HepG2 (cell line): ENCODE measurements around the gene ID3. TPM values are rescaled to one million over a fixed set of nuclear protein-coding genes. Genes with fewer than 3 reads are reported as not detected.

Source experiments
- ARID5B ChIP-seq: IDR thresholded peaks from 2 replicates; pipeline ENCODE4 v1.4.0; 2020; ENCODE audit warnings: mild to moderate bottlenecking, missing genetic modification reagents
- ASH2L ChIP-seq: fragments of 300-600, 200-600 bp; sonication (generic); IDR thresholded peaks from 2 replicates; pipeline ENCODE4 v1.7.0; 2017; ENCODE audit warnings: low read depth, mild to moderate bottlenecking, moderate library complexity, mixed read lengths, low read length; ENCODE audit not compliant: insufficient read length
- HOXD1 ChIP-seq: sonication (generic); formaldehyde crosslinking; IDR thresholded peaks from 2 replicates; pipeline ENCODE4 v1.5.0; 2020; ENCODE audit warnings: missing genetic modification reagents
- MAFF ChIP-seq: IDR thresholded peaks from 2 replicates; pipeline ENCODE4 v1.6.1; 2011; ENCODE audit warnings: low read depth, low read length, improper control_type of control experiment
- MIER3 ChIP-seq: IDR thresholded peaks from 2 replicates; pipeline ENCODE4 v1.6.1; 2016; ENCODE audit warnings: missing compliant biosample characterization, borderline replicate concordance
- RERE ChIP-seq: IDR thresholded peaks from 2 replicates; pipeline ENCODE4 v1.6.1; 2016; ENCODE audit warnings: low read depth, missing genetic modification reagents, missing compliant biosample characterization
- SUZ12 ChIP-seq: fragments of 150-350 bp; IDR thresholded peaks from 2 replicates; pipeline ENCODE4 v1.6.1; 2014; ENCODE audit warnings: low read depth, low read length
- ZBTB37 ChIP-seq: sonication (generic); formaldehyde crosslinking; IDR thresholded peaks from 2 replicates; pipeline ENCODE4 v1.4.0; 2020; ENCODE audit warnings: mild to moderate bottlenecking, missing genetic modification reagents
- ZFP36L2 ChIP-seq: sonication (generic); formaldehyde crosslinking; IDR thresholded peaks from 2 replicates; pipeline ENCODE4 v1.4.0; 2020; ENCODE audit warnings: missing genetic modification reagents
- ZHX1 ChIP-seq: sonication (generic); formaldehyde crosslinking; IDR thresholded peaks from 2 replicates; pipeline ENCODE4 v1.8.1; 2022; ENCODE audit warnings: low read depth, mild to moderate bottlenecking, missing genetic modification reagents
- ZMYM3 ChIP-seq: sonication (generic); formaldehyde crosslinking; IDR thresholded peaks from 2 replicates; pipeline ENCODE4 v1.5.1; 2020; ENCODE audit warnings: mild to moderate bottlenecking, missing genetic modification reagents
- ZNF329 ChIP-seq: sonication (generic); formaldehyde crosslinking; IDR thresholded peaks from 2 replicates; pipeline ENCODE4 v1.9.0; 2021; ENCODE audit warnings: low read depth, mild to moderate bottlenecking, missing genetic modification reagents
- ZNF720 ChIP-seq: sonication (generic); formaldehyde crosslinking; IDR thresholded peaks from 2 replicates; pipeline ENCODE4 v1.4.0; 2020; ENCODE audit warnings: missing genetic modification reagents
- ZNF740 ChIP-seq: sonication (generic); formaldehyde crosslinking; IDR thresholded peaks from 2 replicates; pipeline ENCODE4 v1.4.0; 2020; ENCODE audit warnings: missing genetic modification reagents
- ZNF83 ChIP-seq: sonication (generic); formaldehyde crosslinking; IDR thresholded peaks from 2 replicates; pipeline ENCODE4 v1.4.0; 2020; ENCODE audit warnings: missing genetic modification reagents, mild to moderate bottlenecking, borderline replicate concordance
- polyA plus RNA-seq, 8 experiments: library from polyadenylated mRNA; depleted of rRNA in 3 of 8; stranded (reverse) in 7 of 8; unstranded in 1 of 8; fragments of >200 nt; fragmentation: Illumina TruSeq in 4 of 8; extraction: Trizol in 4 of 8; gene quantifications; 2 replicates each; pipeline versions ENCODE4 v1.2.1 to v1.2.3, GENCODE V29; 2011 to 2016; ENCODE audit warnings: low read depth in 4 of 8, missing spikeins in 1 of 8, mixed read lengths in 1 of 8; ENCODE audit not compliant: insufficient read depth in 1 of 8
- total RNA-seq, 5 experiments: library from RNA; depleted of rRNA; stranded (reverse); fragments of >200 nt; fragmentation: Illumina TruSeq; extraction: Trizol; gene quantifications; 2 replicates each; pipeline ENCODE4 v1.2.3, GENCODE V29; 2016; ENCODE audit warnings: low read depth in 1 of 5

Gene ID3
- total and polyA plus RNA-seq, 2 of the 13 experiments (the other 11 are each of a cell fraction or from before 2014, with no cell fraction given) = 64.8 to 115 TPM

GRCh38 chr1:23594927-23595353, 35.6 kb upstream of the ID3 start (continued):
- no peak for TF ChIP-seq HOXD1
- TF ChIP-seq ZHX1 (CRISPR knock-in tag) = no peak
- no peak for TF ChIP-seq ZFP36L2 (CRISPR knock-in tag)
- no peak for TF ChIP-seq ZBTB37 (CRISPR knock-in tag)
- TF ChIP-seq ASH2L = no peak
- TF ChIP-seq MIER3 (CRISPR knock-in tag) = no peak
- no peak for TF ChIP-seq ZNF329
- TF ChIP-seq ZNF83 (CRISPR knock-in tag) = 0 out of 2 replicates have a peak, but pooled peaks have one; percentile 47
- TF ChIP-seq ZNF740 (CRISPR knock-in tag) = no peak
- no peak for TF ChIP-seq SUZ12
- TF ChIP-seq ARID5B = peak; percentile 45
- no peak for TF ChIP-seq MAFF
- TF ChIP-seq ZNF720 (CRISPR knock-in tag) = no peak
- TF ChIP-seq RERE (CRISPR knock-in tag) = no peak
- TF ChIP-seq ZMYM3 (CRISPR knock-in tag) = peak; percentile 58; the same call in 1 of the 2 replicates
